ENCODE measurements around the gene CTNNA2.

CTNNA2 gene

DNA sequence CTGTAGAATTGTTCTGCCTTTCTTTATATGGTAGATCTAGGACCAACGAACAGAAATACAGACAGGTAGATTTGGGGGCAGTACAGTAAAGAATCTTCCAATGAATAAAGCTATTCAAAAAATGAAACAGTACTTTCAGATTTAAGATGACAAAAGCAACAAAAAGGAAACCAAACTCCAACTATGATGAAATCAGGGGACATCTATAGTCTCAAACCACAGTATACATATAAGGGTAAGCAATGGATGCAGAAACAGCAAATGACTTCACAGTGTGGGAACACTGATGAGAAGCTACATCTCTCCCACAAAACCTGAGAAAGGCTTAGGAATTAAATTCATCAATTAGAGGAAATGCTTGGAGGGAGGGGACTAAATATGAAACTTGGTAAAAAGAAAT, 202.5 kb downstream of the CTNNA2 start:
- no peak for DNase-seq

DNA sequence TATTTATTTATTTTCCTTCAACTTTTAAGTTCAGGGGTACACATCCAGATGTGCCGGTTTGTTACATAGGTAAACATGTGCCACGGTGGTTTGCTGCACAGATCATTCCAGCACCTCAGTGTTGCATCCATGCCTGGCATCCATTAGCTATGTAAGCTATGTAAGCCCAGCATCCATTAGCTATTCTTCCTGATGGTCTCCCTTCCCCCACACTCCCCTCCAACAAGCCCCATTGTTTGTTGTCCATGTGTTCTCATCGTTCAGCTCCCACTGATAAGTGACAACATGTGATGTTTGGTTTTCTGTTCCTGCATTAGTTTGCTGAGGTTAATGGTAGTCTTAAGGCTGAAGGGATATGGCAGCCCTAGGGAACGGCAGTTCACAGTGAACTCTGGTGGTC, 203.4 kb downstream of the CTNNA2 start:
- DNase-seq = no peak

DNA sequence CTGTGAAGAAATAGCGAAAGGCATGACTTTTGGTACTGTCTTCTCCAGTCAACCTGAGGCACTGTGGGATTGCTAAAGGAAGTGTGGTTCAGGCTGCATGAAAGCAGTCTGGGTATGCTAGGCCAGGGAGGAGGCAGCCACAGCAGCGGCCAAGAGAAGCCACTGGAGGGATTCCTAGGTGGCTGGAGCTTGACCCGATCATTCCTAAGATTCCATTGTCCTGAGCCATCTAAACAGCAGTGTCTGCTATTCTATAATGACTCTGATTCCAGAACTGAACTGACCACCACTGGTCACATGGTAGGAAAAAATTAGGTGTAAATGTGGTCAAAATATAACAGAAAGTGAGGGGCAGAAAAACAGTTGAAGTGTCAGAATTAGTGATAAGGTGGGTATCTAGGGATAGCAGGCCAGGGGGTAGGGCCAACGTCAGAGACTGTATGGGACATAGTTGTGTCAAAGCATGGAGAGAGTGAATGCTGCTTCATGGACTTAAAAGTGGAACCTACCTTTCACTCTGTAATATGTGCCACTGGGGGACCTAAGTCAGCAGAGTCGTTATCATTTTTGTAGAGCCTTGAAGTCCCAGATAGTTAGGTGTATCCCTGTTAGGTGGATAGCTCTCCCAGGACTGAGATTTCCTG, 204.6 kb downstream of the CTNNA2 start:
- no peak for DNase-seq

DNA sequence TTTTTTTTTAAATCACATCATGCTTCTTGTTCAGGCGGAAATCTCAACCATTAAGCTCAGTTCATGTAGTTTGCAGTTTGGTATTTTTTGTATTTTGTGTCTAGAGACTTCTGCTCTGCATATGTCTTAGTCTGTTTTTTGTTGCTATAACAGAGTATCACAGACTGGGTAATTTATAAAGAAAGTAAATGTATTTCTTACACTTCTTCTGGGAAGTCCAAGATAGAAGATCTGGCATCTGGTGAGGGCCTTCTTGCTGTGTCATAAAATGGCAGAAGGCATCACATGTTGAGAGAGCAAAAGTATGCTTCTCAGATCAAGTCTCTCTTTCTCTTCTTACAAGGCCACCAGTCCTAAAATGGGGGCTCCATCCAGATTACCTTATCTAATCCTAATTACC, 208.2 kb downstream of the CTNNA2 start:
- no peak for DNase-seq

DNA sequence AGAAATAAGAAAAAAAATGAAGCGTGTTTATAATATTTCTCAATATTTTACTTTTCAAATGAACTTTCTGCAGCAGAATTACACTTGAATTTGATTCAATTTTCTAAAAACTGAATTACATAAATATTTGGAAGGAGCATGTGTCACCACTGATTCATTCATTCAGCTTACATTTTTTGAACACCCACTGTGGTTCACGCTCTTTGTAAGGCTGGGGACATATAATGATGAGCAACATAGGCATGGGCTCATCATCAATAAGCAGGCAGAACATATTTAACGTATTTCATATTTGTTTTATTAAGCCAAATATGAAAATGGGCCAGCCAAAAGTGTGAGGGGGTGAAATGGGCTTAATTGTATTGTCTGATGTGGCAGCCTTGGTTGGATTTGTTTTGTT, 209.1 kb downstream of the CTNNA2 start:
- DNase-seq = no peak

DNA sequence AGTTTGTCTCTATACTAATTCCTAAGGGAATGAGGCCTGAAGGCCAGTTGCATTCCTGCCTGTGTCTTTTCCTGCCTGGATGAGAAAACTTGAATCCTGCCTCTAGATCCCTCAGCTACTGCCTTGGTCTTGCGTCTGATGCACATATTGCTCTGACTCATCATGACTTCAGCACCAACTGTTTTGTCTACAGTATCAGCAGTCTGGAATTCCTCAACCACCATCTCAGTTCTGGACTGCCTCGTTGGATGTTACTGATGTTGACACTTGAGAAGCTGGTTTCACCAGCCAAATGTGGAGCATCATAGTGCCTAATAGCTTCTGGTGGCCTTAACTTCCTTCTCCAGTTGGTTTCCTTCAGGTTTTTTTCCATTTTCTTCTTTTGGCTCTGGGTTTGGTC, 211.0 kb downstream of the CTNNA2 start:
- DNase-seq = no peak

DNA sequence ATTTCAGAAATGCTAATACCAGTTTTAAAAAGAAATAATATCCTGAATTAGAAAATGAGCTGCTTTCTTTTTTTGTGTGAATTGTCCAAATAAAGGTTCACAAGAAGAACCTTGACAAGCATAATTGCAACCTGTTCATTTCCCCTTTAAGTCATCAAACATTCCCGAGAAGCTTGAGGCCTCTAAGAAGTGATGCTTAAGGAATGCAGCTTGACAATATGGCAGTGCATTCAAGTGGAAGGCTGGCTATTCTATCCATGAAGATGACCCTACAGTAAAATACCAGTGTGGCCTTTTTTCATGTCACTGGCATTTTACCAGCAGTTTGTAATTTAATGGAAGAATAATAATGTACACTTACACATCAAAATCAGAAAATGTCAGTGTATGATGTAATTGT, 216.7 kb downstream of the CTNNA2 start:
- no peak for DNase-seq

DNA sequence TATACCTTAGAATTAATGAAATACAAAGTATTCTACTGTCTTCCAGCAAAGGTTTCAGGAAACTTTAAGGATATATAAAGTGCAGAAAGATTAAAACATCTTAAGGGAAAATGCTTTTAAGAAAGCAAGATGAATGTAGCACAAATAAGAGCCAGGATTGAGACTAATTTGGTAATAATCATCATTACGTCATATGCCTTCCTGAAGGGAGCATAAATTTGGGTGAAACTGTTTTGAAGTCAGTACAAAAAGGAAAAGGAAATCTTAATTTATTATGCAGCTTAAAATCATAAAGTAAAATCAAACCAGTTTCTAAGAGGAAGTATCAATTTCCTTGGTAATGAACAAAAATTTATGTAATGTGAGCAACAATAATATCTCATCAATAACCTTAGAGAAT, 221.7 kb downstream of the CTNNA2 start:
- no peak for DNase-seq

DNA sequence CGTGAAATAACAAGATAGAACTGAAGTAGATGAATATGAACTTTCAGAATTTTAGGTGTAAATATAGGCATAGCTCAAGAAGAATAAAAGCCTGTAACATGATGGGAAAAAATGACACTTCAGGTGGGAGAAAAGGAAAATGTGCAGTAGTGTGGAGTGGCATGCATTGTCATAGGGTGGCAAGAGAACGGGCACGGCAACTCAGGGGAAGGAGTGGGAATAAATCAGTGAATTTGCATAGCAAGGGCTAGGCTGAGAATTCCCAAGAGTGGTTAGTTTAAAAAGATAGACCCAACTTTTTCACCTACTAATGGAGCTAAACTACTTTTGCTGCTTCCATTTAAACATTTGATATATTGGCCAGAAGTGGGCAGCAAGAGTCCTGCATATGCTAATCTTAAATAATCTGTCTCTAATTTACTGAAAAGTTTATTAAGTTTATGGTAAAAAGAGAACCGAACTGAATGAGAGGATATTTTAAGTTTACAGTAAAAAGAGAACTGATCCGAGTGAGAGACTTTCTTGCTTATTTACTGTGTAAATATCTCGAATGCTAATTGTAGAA, 228.1 kb downstream of the CTNNA2 start:
- no peak for DNase-seq

DNA sequence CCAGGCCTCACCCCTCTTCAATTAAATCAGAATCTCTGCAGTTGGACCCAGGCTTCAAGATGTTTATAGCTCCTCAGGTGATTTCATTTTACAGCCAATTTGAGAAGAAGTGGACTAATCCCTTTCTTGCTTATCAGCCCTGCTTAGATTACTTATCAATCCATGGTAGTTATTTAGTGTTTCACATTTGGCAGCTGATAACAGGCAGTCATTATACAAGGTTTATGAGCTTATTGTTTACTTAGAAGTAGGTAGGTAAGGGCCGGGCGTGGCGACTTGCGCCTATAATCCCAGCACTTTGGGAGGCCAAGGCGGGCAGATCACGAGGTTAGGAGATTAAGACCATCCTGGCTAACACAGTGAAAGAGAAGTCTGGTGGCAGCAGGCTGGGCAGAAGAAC, 237.5 kb downstream of the CTNNA2 start:
- no peak for DNase-seq

DNA sequence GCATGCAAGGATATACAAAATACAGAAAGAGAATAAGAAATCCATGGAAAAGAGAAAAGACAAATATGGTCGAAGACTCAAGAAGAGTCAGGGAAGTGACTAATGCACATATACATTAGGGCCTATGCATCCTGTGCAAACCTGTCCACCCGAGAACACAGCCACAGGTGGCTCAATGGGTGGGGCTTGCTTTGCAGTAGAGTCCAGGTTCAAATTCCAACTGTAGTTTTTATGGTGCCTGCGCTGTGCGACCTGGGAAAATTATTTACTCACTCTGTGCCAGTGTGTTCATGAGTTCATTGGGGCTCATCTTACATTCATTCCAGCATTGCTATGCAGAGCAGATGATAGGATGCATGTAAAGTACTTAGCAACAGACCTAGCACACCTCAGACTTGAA, 244.7 kb downstream of the CTNNA2 start:
- no peak for DNase-seq

DNA sequence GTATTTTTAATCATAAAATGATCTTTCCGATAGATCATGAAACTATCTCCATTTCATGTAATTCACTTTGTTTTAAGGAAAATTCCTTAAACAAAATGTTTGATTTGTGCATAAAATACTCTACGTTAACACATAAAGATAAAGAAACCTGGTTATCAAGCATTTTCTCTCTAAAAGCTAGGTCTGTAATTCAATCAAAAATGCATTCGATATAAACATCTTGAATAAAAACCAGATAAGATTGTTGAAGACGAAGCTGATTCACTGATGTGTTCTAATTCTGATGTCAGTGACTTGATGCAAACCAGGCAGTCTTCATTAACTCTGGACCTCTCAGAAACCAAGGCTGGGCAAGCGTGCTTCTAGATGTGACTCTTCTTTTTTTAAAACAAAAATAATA, 245.2 kb downstream of the CTNNA2 start:
- no peak for DNase-seq

DNA sequence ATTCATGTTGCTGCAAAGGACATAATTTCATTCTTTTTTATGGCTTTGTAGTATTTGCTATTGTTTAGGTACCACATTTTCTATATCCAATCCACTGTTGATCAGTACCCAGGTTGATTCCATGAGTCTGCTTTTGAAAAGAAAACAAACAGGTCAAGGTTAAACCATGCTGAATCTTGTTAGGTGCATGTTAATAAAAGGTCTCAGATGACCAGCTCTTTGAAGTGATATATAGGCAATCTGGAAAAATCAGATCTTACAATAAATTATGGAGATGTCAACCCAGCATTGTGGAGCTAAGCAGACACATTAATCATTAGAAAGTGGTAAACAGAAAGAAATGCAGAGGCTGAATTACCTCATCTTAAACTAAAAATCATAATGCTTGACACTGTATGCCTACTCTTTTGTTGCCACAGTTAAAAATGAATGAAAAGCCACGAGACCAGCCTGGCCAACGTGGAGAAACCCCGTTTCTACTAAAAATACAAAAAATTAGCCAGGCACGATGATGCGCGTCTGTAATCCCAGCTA, 246.0 kb downstream of the CTNNA2 start:
- DNase-seq = no peak

DNA sequence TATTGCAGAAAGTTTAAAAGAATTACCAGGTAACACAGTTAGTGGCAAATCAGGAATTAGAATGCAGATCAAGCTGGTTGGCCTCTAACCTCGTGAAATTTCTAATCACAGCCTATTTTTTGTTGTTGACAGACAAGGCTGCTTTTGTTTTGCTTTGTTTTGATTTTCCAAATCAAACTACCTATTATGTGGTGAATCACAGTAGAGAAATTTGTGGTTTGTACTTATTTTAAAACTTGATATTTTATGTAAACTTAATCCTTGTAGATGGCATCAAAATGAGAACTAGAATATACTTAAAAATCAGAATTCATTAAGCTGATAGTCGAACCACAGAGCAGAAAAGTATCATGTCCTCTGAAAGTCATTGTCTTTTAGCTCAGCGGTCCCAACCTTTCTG, 258.1 kb downstream of the CTNNA2 start:
- DNase-seq = no peak

DNA sequence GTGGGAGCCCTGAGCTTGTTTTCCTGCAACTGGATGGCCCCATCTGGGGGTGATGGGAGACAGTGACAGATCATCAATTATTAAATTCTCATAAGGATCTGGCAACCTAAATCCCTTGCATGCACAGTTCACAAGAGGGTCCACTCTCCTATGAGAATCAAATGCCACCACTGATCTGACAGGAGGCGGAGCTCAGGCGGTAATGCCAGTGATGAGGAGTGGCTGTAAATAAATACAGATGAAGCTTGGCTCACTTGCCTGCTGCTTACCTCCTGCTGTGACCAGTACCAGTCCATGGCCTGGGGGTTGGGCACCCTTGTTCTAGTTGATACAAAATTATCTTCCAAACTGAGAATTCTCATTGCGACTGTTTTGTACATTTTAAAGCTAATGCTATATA, 258.6 kb downstream of the CTNNA2 start:
- no peak for DNase-seq

DNA sequence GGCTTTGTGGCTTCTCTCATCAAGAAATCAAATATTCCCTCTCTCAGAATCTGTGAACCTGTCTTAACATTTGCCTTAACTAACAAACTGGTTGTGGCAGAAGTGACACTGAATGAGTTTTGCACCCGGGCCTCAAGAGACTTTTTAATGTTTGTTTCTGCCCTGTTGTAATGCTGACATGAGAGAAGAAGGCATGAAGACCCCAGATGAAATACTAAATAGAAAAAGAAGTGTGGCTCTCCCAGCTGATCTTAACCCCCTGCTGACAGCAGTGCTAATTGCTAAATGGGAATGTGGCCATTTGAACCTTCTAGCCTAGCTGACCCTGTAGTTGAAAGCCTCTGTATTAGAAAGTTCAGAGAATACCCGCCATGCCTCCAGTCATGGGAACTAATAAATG, 261.2 kb downstream of the CTNNA2 start:
- no peak for DNase-seq

DNA sequence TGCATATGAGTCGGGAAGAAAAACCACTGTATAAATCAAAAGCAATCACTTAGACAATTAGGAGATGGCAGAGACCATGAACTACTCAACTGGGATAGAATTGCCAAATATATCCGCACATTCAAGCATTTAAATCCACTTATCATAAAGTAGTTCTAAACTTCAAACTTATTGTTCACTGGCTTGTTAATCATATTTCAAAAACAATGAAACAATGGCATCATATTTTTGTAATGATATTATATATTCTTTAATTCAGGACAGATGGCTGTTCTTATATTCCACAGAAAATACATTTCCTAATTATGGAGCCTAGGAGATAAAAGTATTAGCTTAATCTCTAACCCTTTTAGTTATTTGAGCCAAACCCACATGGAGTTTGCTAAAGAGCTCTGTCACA, 263.6 kb downstream of the CTNNA2 start:
- no peak for DNase-seq

DNA sequence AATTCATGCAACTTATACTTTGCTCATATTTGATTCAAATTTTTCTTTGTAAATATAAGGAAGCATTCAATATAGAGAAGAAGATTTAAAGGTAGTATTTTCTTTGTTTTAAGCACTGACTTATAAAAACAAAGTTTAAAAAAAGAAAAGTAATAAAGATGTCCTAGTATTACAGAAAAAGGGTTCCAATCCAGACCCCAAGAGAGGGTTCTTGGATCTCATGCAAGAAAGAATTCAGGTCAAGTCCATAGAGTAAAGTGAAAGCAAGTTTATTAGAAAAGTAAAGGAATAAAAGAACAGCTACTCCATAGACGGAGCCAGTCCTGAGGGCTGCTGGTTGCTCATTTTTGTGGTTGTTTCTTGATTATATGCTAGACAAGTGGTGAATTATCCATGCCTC, 267.9 kb downstream of the CTNNA2 start:
- no peak for DNase-seq

DNA sequence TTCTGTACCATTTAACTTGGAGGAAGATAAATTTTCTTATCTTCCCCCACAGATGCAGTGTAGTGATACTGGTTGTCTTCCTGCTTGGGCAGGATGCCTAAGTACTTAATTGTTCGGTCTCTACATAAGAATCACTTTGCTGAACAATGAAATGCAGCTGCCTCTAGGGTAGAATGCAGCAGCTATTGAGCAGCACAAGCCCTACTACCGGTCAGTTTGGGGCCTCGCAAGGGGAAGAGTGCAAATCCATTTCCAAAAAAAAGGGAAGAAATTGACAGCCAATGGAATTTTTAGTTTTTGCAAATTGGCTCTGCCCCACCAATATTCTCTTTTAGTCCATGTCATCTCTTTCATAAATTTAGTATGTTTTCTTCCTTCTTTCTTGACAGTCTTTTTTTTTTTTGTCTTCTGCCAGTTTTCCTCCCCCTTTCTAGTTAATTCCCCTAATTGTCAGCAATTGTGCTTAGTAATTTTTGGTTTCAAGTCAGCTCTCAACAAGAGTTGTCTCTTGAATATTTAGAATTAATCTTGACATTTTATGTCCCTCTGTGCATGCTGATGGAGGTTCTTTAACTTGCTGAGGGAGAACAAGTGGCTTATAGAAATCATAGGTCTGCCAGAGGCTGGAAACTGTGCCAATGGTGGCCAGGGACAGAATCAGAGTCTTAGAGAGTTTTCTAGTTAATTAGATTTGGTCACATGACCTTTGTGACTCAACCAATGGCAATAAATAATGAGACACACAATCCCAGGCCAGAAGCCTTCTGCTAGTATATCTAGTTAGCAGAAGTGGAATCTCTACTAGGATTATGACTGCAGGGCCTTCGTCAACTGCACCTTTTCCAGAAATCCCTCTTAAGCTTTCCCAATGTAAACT, 270.0 kb downstream of the CTNNA2 start:
- DNase-seq = no peak

DNA sequence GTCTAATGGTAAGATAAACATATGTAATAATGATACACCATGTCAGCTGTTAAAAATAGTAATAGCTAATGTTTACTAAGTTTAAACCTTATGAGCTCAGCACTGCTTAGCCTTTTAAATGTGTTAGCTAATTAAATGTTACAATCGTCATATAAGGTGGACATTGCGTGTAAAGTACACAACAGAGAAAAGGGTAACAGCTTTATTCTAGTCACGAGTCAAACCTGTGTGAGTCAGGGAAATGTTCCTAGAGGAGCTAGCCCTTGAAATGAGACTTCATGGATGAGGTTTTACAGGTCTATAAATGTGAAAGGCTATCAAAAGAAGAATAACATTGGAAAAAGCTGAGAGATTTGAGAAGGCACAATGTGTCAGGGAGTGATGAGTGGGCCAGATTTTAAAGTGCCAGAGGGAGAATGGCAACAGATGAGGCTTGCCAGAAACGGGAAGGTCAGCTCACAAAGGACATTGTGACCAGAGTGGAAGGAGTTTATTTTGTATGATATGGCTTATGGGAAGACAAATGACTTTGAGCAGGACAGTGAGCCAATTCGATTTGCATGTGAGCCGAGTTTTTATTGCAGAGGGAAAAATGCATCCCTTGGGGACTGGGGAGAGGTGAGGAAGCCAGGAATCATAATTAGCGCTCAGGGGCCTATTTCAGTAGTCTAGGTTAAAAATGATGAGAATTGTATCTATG, 276.3 kb downstream of the CTNNA2 start:
- no peak for DNase-seq

DNA sequence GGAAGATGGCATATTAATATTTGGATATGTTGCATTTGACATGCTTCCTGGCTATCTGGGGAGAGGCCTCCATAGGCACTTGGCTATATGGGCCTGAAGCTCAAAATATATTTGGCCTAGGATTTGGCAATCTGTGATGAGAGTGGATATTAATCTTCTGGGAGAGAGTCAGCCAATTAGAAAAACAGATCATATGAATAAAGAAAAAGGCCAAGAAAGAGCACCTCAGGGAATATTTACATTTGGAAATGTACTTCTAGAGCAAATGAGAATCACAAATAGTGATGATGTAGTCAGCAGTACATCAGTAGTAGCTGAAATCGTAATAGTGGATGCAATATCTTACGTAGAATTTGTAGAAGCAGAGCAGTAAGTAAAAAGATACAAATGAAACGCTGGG, 277.0 kb downstream of the CTNNA2 start:
- DNase-seq = no peak

DNA sequence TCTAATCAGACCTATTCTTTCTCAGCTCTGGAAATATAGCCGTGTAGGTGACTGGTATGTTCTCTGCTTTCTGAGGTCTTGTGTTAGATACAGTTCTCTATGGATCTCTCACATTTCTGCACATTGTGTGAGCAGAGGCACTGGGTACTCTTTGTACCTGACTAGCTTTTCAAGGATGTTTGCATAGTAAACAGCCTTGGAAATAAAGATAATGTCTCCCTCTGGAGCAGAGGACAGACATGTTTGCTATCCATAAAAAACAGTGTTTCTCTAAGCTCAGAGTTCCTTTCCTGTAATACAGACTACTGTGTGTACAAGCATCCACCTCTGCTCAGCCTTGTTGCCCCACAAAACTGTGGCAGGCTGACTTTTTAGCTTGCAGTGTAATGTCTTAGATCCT, 279.2 kb downstream of the CTNNA2 start:
- DNase-seq = no peak

DNA sequence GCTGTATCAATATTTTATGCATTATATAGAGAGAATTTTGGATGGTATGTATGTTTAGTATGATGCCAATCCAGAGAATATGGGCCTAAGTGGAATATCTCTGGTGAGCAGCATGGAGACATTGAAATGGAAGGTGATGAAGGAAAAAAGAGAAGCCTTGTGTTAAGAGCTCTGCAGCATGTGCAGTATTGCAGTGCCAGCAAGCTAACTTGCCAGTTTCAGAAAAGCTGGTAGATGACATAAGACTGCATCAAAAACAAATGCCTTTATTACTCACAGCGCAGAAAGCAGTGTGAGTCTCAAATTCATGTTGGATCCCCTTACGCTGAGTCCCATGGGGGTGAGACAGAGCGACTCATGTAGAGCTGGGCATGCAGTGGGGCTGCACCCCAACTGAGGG, 280.2 kb downstream of the CTNNA2 start:
- no peak for DNase-seq

DNA sequence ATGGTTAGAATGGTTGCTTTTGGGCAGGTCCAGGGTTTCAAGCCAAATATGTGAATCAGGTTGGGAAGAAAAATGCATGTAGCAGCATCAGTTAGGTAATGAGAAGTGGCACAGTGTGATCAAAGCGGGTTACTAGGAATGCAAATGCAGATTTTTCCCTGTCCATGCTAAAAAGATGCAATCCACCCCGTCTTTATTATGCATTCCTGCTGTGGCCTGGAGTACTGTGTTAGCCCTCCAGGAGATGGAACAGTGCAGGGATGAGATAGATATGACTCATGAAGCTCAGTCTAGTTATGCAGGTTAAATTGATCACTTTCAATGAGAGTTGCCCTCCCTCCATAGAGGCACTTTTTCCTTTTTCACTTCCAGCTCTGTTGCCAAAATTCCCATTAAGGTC, 283.8 kb downstream of the CTNNA2 start:
- DNase-seq = no peak

All from NCI-H1105 treated with DMSO at 0.1 percent for 48 hours (cell line).